ENCODE results near the gene LHFPL3. TPM values are rescaled to one million over a fixed set of nuclear protein-coding genes. Genes with fewer than 3 reads are reported as not detected.

LHFPL3 gene
- total RNA-seq, 1 experiment from 2014 or later = not detected

- peaks cover 40% of the 10 kb centered on the region; the same call in 1 of the 2 replicates for H3K27me3 ChIP-seq (ENCODE audit: insufficient read depth, low read length)
- H3K9me3 ChIP-seq (ENCODE audit: control insufficient read depth in 1 of 2, insufficient read depth in 1 of 2, low read depth in 1 of 2, low read length in 2 of 2) = no peaks in the 10 kb centered on the region
- no peaks in the 10 kb centered on the region for H3K79me2 ChIP-seq (ENCODE audit: insufficient read depth, low read length)
- CTCF ChIA-PET = no interaction called here
- no peak overlapping the region for H2AFZ ChIP-seq (ENCODE audit: low read depth, low read length, poor library complexity, severe bottlenecking)
- POLR2A ChIA-PET = no interaction called here
- no peak overlapping the region for H3K4me3 ChIP-seq (replicated peaks in 1 of 2; ENCODE audit: low read depth in 1 of 2, low read length in 2 of 2)
- RAD21 ChIA-PET (ENCODE audit: low non-redundant PET in 1 of 2, low total read pairs in 2 of 2, uncharacterized antibody in 2 of 2, unreplicated experiment in 2 of 2) = no interaction called here
- no peaks in the 10 kb centered on the region for H3K9me2 ChIP-seq (ENCODE audit: insufficient read depth)
- no peak for ATAC-seq
- no TSS peak for BruUV-seq (replicated peaks)
- no peaks in the 10 kb centered on the region for H3K4me1 ChIP-seq (ENCODE audit: control insufficient read depth in 1 of 2, insufficient read depth in 2 of 2, low read length in 2 of 2)
- intact Hi-C loops (cut with micrococcal nuclease) = no loop called here
- no peaks in the 10 kb centered on the region for H4K20me1 ChIP-seq (ENCODE audit: insufficient read depth)
- no peaks in the 10 kb centered on the region for H3K36me3 ChIP-seq (ENCODE audit: control insufficient read depth in 1 of 2, insufficient read depth in 2 of 2, low read length in 2 of 2)
- no peak for DNase-seq (ENCODE audit: low read depth, low spot score)
- H3K4me2 ChIP-seq (ENCODE audit: low read length) = no peak overlapping the region
- TF ChIP-seq EGR1 (IDR thresholded peaks at IDR 0.05; ENCODE audit: low read depth) = no peak
- no peak for TF ChIP-seq POLR2AphosphoS5 (IDR thresholded peaks at IDR 0.05; ENCODE audit: low read depth, low read length)
- TF ChIP-seq ATF3 (IDR thresholded peaks at IDR 0.05) = no peak
- TF ChIP-seq EZH2phosphoT487 (IDR thresholded peaks at IDR 0.05; ENCODE audit: borderline replicate concordance) = no peak
- H3K27ac ChIP-seq (ENCODE audit: low read depth, low read length) = no peak overlapping the region
- H3K9ac ChIP-seq (ENCODE audit: low read length) = no peak overlapping the region
Measured at GRCh38 chr7:104761892-104762291, 433.5 kb downstream of the LHFPL3 start.

GRCh38 chr7:104767113-104767512, 438.7 kb downstream of the LHFPL3 start:
- intact Hi-C loops (cut with micrococcal nuclease) = no loop called here
- DNase-seq (ENCODE audit: low read depth, low spot score) = no peak
- H3K4me1 ChIP-seq (ENCODE audit: control insufficient read depth in 1 of 2, insufficient read depth in 2 of 2, low read length in 2 of 2) = no peaks in the 10 kb centered on the region
- no peaks in the 10 kb centered on the region for H3K9me3 ChIP-seq (ENCODE audit: control insufficient read depth in 1 of 2, insufficient read depth in 1 of 2, low read depth in 1 of 2, low read length in 2 of 2)
- H3K9me2 ChIP-seq (ENCODE audit: insufficient read depth) = no peaks in the 10 kb centered on the region
- no peak overlapping the region for H3K9ac ChIP-seq (ENCODE audit: low read length)
- POLR2A ChIA-PET = no interaction called here
- CTCF ChIA-PET = no interaction called here
- H3K4me3 ChIP-seq (replicated peaks in 1 of 2; ENCODE audit: low read depth in 1 of 2, low read length in 2 of 2) = no peak overlapping the region
- H3K36me3 ChIP-seq (ENCODE audit: control insufficient read depth in 1 of 2, insufficient read depth in 2 of 2, low read length in 2 of 2) = no peaks in the 10 kb centered on the region
- H3K79me2 ChIP-seq (ENCODE audit: insufficient read depth, low read length) = no peaks in the 10 kb centered on the region
- no peak overlapping the region for H3K4me2 ChIP-seq (ENCODE audit: low read length)
- no peak overlapping the region for H2AFZ ChIP-seq (ENCODE audit: low read depth, low read length, poor library complexity, severe bottlenecking)
- H3K27ac ChIP-seq (ENCODE audit: low read depth, low read length) = no peak overlapping the region
- no TSS peak for BruUV-seq (replicated peaks)
- no peaks in the 10 kb centered on the region for H4K20me1 ChIP-seq (ENCODE audit: insufficient read depth)
- no peak for ATAC-seq
- peaks cover 36% of the 10 kb centered on the region; the same call in 1 of the 2 replicates for H3K27me3 ChIP-seq (ENCODE audit: insufficient read depth, low read length)
- no peak for TF ChIP-seq CTCF (IDR thresholded peaks at IDR 0.05 in 2 of 3, conservative IDR thresholded peaks at IDR 0.05 in 1 of 3; ENCODE audit: borderline replicate concordance in 1 of 3, insufficient read depth in 1 of 3, low read depth in 2 of 3, low read length in 2 of 3)
- no peak for TF ChIP-seq EZH2 (IDR thresholded peaks at IDR 0.05)
- no peak for TF ChIP-seq CEBPB (IDR thresholded peaks at IDR 0.05; ENCODE audit: low read depth)
- no peak for TF ChIP-seq CBX3 (IDR thresholded peaks at IDR 0.05; ENCODE audit: low read depth)
- TF ChIP-seq REST (IDR thresholded peaks at IDR 0.05; ENCODE audit: low read depth) = no peak
- TF ChIP-seq ZFX (IDR thresholded peaks at IDR 0.05) = no peak
- TF ChIP-seq POLR2AphosphoS5 (IDR thresholded peaks at IDR 0.05; ENCODE audit: low read depth, low read length) = no peak
- RAD21 ChIA-PET (ENCODE audit: low non-redundant PET in 1 of 2, low total read pairs in 2 of 2, uncharacterized antibody in 2 of 2, unreplicated experiment in 2 of 2) = no interaction called here
